ENCODE measurements around the gene PPFIA1. TPM values are rescaled to one million over a fixed set of nuclear protein-coding genes. Genes with fewer than 3 reads are reported as not detected.

PPFIA1 gene
- total and polyA plus RNA-seq, 2 experiments from 2014 or later, result 36.0 to 39.6 TPM

- Histone ChIP-seq H3K27me3 (no peaks in the 10 kb centered on the region), H3K4me2 (no peak overlapping the region), H3K9me3 (ENCODE audit: low read depth) (no peaks in the 10 kb centered on the region), H3K9me2 (replicated peaks; ENCODE audit: insufficient read depth) (no peaks in the 10 kb centered on the region), H3K79me2 (no peaks in the 10 kb centered on the region), H3K4me3 (no peak overlapping the region), H3K36me3 (replicated peaks; ENCODE audit: insufficient read depth, low read depth) (no peaks in the 10 kb centered on the region), H2AFZ (no peak overlapping the region), H3K4me1 (ENCODE audit: insufficient read depth) (no peaks in the 10 kb centered on the region), H3K27ac (no peak overlapping the region), H4K20me1 (ENCODE audit: insufficient read depth, poor library complexity, severe bottlenecking) (no peaks in the 10 kb centered on the region)
- 89% methylated on average over 15 of the region's 15 CpGs for WGBS (ENCODE audit: low lambda C conversion rate, missing lambda C conversion rate)
- DNase-seq (ENCODE audit: low spot score), result no peak
- TF ChIP-seq CTCF (IDR thresholded peaks at IDR 0.05; ENCODE audit: poor library complexity), result no peak
- TF ChIP-seq EZH2 (IDR thresholded peaks at IDR 0.05; ENCODE audit: borderline replicate concordance), result no peak
- TF ChIP-seq EZH2phosphoT487 (IDR thresholded peaks at IDR 0.05; ENCODE audit: low read depth, severe bottlenecking, unreplicated experiment), result no peak
Measured at GRCh38 chr11:70432580-70432979, 162.1 kb downstream of the PPFIA1 start.

- H4K20me1 ChIP-seq (ENCODE audit: insufficient read depth, poor library complexity, severe bottlenecking), result no peaks in the 10 kb centered on the region
Measured at GRCh38 chr11:70433038-70433437, 162.5 kb downstream of the PPFIA1 start.

GRCh38 chr11:70433526-70433925 is 163.0 kb downstream of the PPFIA1 start:
- no peak for TF ChIP-seq EZH2phosphoT487 (IDR thresholded peaks at IDR 0.05; ENCODE audit: low read depth, severe bottlenecking, unreplicated experiment)
- TF ChIP-seq EZH2 (IDR thresholded peaks at IDR 0.05; ENCODE audit: borderline replicate concordance), result no peak
- no peak for TF ChIP-seq CTCF (IDR thresholded peaks at IDR 0.05; ENCODE audit: poor library complexity)
- no peaks in the 10 kb centered on the region for H3K36me3 ChIP-seq (replicated peaks; ENCODE audit: insufficient read depth, low read depth)
- no peaks in the 10 kb centered on the region for H4K20me1 ChIP-seq (ENCODE audit: insufficient read depth, poor library complexity, severe bottlenecking)

More at GRCh38 chr11:70433038-70433437, 162.5 kb downstream of the PPFIA1 start:
- no peak for TF ChIP-seq CTCF (IDR thresholded peaks at IDR 0.05; ENCODE audit: poor library complexity)
- no peak for TF ChIP-seq EZH2phosphoT487 (IDR thresholded peaks at IDR 0.05; ENCODE audit: low read depth, severe bottlenecking, unreplicated experiment)
- TF ChIP-seq EZH2 (IDR thresholded peaks at IDR 0.05; ENCODE audit: borderline replicate concordance), result no peak
- no peaks in the 10 kb centered on the region for H3K27me3 ChIP-seq
- H3K79me2 ChIP-seq, result no peaks in the 10 kb centered on the region
- no peaks in the 10 kb centered on the region for H3K9me3 ChIP-seq (ENCODE audit: low read depth)
- WGBS (ENCODE audit: low lambda C conversion rate, missing lambda C conversion rate), result 97% methylated on average over 19 of the region's 20 CpGs
- no peaks in the 10 kb centered on the region for H3K4me1 ChIP-seq (ENCODE audit: insufficient read depth)
- H3K27ac ChIP-seq, result no peak overlapping the region
- H3K9me2 ChIP-seq (replicated peaks; ENCODE audit: insufficient read depth), result no peaks in the 10 kb centered on the region
- H2AFZ ChIP-seq, result no peak overlapping the region
- H3K4me2 ChIP-seq, result no peak overlapping the region
- no peaks in the 10 kb centered on the region for H3K36me3 ChIP-seq (replicated peaks; ENCODE audit: insufficient read depth, low read depth)
- no peak for DNase-seq (ENCODE audit: low spot score)
- H3K4me3 ChIP-seq, result no peak overlapping the region

More at GRCh38 chr11:70433526-70433925, 163.0 kb downstream of the PPFIA1 start:
- H3K79me2 ChIP-seq, result no peaks in the 10 kb centered on the region
- no peak overlapping the region for H3K27ac ChIP-seq
- H3K9me2 ChIP-seq (replicated peaks; ENCODE audit: insufficient read depth), result no peaks in the 10 kb centered on the region
- no peak overlapping the region for H3K4me2 ChIP-seq
- no peak overlapping the region for H2AFZ ChIP-seq
- no peaks in the 10 kb centered on the region for H3K27me3 ChIP-seq
- WGBS (ENCODE audit: low lambda C conversion rate, missing lambda C conversion rate), result 88% methylated on average over 13 of the region's 13 CpGs
- H3K4me3 ChIP-seq, result no peak overlapping the region
- H3K4me1 ChIP-seq (ENCODE audit: insufficient read depth), result no peaks in the 10 kb centered on the region
- no peaks in the 10 kb centered on the region for H3K9me3 ChIP-seq (ENCODE audit: low read depth)
- no peak for DNase-seq (ENCODE audit: low spot score)

MicroRNAs within 50 kb of the gene (microRNA counts, 767-probe panel; counts per million panel counts)
- not detected for microRNA hsa-miR-548k

Small RNA genes within 50 kb of the gene (microRNA-seq; reads per million reads assigned to microRNA genes)
- gene MIR548K, result 6.3 reads per million, percentile 15 among the genes with 10 or more reads in this experiment

Small RNA genes within 50 kb of the gene (small RNA-seq; reads per million reads assigned to genes)
- gene MIR548K, result 4.6 reads per million, percentile 93 among the genes with 10 or more reads in this experiment

Other genes starting within 250 kb of the PPFIA1 start
- 10.5 and 12.1 TPM in 2 replicates for gene ANO1, start 192.4 kb upstream of the PPFIA1 start, total RNA-seq
- 4.7 and 6.2 TPM in 2 replicates for gene ANO1, start 192.4 kb upstream of the PPFIA1 start, polyA plus RNA-seq
- gene FADD, start 67.4 kb upstream of the PPFIA1 start, total RNA-seq, result 29.1 and 29.6 TPM in 2 replicates
- 36.1 and 38.2 TPM in 2 replicates for gene FADD, start 67.4 kb upstream of the PPFIA1 start, polyA plus RNA-seq
- gene CTTN, start 127.8 kb downstream of the PPFIA1 start, total RNA-seq, result 201 and 207 TPM in 2 replicates
- 154 and 157 TPM in 2 replicates for gene CTTN, start 127.8 kb downstream of the PPFIA1 start, polyA plus RNA-seq

Measured in hepatocyte (in vitro differentiated cells).